Pons (tissue), 1 donor: ENCODE results near the gene CLSTN1.
A peak's percentile ranks its signal among the peaks of the same experiment; 100 is the strongest.

Experiments used
- DNase-seq: peaks from one replicate; pipeline ENCODE4 v3.0.0-alpha.2; 2016; ENCODE audit warnings: low spot score

CLSTN1 gene

GRCh38 chr1:9850442-9851162 is 26.8 kb upstream of the CLSTN1 start:
- DNase-seq = no peak

- no peak for DNase-seq
Measured at GRCh38 chr1:9849691-9850441, 26.1 kb upstream of the CLSTN1 start.

GRCh38 chr1:9848022-9848421 is 24.3 kb upstream of the CLSTN1 start:
- no peak for DNase-seq

- no peak for DNase-seq
Measured at GRCh38 chr1:9847269-9847668, 23.5 kb upstream of the CLSTN1 start.

GRCh38 chr1:9846611-9847171 is 22.9 kb upstream of the CLSTN1 start:
- no peak for DNase-seq

GRCh38 chr1:9845914-9846313 is 22.1 kb upstream of the CLSTN1 start:
- no peak for DNase-seq

GRCh38 chr1:9844756-9845155 is 21.0 kb upstream of the CLSTN1 start:
- DNase-seq = no peak

GRCh38 chr1:9844106-9844505 is 20.3 kb upstream of the CLSTN1 start:
- DNase-seq = no peak

- DNase-seq = no peak
Measured at GRCh38 chr1:9843576-9843945, 19.8 kb upstream of the CLSTN1 start.

- no peak for DNase-seq
Measured at GRCh38 chr1:9842781-9843575, 19.2 kb upstream of the CLSTN1 start.

GRCh38 chr1:9842073-9842711 is 18.4 kb upstream of the CLSTN1 start:
- DNase-seq = no peak

GRCh38 chr1:9841460-9841859 is 17.7 kb upstream of the CLSTN1 start:
- no peak for DNase-seq

- DNase-seq = no peak
Measured at GRCh38 chr1:9840176-9840575, 16.4 kb upstream of the CLSTN1 start.

GRCh38 chr1:9838946-9839345 is 15.2 kb upstream of the CLSTN1 start:
- DNase-seq = peak; percentile 91

- DNase-seq = no peak
Measured at GRCh38 chr1:9836632-9836960, 12.8 kb upstream of the CLSTN1 start.

- no peak for DNase-seq
Measured at GRCh38 chr1:9835758-9836631, 12.2 kb upstream of the CLSTN1 start.

GRCh38 chr1:9835404-9835757 is 11.6 kb upstream of the CLSTN1 start:
- DNase-seq = no peak

- no peak for DNase-seq
Measured at GRCh38 chr1:9833632-9834031, 9.9 kb upstream of the CLSTN1 start.

- no peak for DNase-seq
Measured at GRCh38 chr1:9827558-9828185, 3.9 kb upstream of the CLSTN1 start.

GRCh38 chr1:9826616-9827015 is 2.9 kb upstream of the CLSTN1 start:
- no peak for DNase-seq

- no peak for DNase-seq
Measured at GRCh38 chr1:9826087-9826486, 2.3 kb upstream of the CLSTN1 start.
